GM21619 (cell line): ENCODE data around the gene SLIT3.
"Not testable (repeated sequence)": the region's sequence is repeated elsewhere in the genome, so short reads cannot be mapped to it uniquely, and the experiment has no call there.

Source experiments
- ATAC-seq: cut with Tn5 transposase; IDR thresholded peaks from one replicate; pipeline ENCODE4 v1.9.1; 2021; ENCODE audit not compliant: unreplicated experiment

SLIT3 gene

GRCh38 chr5:169223595-169223953, 77.4 kb downstream of the SLIT3 start:
- ATAC-seq: no peak

GRCh38 chr5:169222934-169223594, 77.9 kb downstream of the SLIT3 start:
- no peak for ATAC-seq

DNA sequence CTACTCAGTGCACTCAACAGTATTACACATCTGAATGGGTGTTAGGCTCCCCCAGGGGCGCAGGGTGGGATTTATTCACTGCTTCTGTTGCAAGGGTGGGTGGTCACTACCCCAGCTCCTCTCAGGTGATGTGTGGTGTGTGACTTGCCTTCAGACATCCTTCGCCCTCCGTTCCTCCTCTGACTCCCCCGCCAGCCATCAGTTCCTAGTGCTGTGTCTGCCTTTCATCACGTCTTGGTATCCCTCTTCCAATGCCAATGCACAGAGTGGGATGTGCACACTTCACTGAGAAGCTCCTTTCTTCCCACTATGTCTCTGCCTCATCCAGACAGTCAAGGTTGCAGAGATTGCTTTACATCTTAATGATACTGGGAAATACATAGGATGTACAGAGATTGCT, 79.4 kb downstream of the SLIT3 start:
- no peak for ATAC-seq

DNA sequence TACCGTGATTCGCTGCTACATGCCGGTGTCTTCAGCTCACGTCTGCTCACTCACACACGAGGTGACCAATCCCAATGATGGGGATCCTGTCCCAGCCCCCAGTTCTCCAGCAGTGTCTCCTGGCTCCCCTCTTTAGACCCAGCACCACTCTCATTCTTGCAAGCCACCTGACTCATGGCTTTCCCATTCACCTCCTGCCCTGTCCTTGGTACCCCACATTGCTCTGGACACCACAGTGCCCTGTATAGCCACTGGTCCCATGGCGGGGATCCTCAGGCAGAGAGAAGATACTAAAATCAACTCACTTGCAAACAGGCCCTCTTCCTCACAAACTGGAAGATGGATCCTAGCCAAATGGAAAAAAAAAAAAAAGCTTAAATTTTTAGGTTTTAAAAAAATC, 81.0 kb downstream of the SLIT3 start:
- ATAC-seq: no peak

DNA sequence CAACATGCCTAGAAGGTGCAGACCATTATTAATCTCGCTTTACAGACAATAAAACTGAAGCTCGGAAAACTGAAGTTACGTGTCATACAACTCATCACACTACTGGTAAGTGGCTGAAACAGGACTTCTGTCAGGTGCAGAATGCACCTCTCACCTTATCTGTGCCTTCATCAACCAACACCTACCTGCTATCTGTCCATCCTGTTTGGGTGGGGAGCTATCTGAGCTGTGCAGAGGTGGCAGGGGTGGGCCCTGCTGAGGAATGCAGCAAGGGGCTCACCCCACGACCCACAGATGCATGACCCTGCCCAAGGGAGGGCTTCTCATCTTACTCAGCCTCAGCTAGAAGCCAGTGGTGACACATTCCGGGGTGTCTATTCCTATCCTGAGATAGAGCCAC, 81.6 kb downstream of the SLIT3 start:
- no peak for ATAC-seq

DNA sequence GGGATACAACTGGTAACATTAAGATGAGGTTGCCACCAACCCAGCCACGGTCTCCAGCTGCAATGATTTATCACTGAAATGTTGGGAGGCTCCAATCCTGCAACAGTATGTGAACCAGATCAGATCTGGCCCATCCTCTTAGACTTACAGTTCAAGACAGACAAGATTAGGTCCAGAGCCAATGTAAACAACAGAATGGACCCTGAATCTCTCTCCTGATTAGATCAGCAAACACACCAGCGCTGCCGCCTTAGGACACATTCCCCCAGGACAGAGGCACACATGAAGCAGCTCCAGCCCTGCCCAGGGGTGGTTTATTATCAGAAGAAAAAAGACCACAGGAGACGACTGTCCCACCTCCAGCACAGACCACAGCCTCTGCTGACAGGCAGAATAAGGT, 82.1 kb downstream of the SLIT3 start:
- no peak for ATAC-seq

DNA sequence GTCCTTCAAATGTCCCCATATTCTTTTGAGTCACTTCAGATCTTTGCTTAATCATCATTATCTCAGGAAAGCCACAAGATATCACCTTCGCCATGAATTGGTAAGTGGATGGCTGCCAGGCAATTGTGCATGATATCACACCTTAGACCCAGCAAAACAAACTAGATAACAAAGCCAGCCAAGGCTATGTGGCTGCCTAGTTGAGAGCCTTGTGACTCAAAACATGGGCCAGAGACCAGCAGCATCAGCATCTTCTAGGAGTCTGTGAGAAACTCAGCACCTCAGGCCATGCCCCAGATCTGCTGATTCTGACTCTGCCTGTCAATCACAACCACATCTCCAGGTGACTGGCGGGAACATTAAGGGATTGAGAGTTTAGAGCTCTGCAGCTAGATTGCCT, 82.8 kb downstream of the SLIT3 start:
- ATAC-seq: no peak

- ATAC-seq: no peak
Measured at GRCh38 chr5:169216866-169217265, 84.1 kb downstream of the SLIT3 start.

GRCh38 chr5:169213479-169213878, 87.5 kb downstream of the SLIT3 start:
- no peak for ATAC-seq

DNA sequence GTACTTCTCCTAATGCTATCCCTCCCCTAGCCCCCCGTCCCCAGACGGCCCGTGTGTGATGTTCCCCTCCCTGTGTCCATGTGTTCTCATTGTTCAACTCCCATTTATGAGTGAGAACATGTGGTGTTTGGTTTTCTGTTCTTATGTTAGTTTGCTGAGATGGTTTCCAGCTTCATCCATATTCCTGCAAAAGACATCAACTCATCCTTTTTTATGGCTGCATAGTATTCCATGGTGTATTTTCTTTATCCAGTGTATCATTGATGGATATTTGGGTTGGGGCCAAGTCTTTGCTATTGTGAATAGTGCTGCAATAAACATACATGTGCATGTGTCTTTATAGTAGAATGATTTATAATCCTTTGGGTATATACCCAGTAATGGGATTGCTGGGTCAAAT, 89.2 kb downstream of the SLIT3 start:
- ATAC-seq: not testable (repeated sequence)

DNA sequence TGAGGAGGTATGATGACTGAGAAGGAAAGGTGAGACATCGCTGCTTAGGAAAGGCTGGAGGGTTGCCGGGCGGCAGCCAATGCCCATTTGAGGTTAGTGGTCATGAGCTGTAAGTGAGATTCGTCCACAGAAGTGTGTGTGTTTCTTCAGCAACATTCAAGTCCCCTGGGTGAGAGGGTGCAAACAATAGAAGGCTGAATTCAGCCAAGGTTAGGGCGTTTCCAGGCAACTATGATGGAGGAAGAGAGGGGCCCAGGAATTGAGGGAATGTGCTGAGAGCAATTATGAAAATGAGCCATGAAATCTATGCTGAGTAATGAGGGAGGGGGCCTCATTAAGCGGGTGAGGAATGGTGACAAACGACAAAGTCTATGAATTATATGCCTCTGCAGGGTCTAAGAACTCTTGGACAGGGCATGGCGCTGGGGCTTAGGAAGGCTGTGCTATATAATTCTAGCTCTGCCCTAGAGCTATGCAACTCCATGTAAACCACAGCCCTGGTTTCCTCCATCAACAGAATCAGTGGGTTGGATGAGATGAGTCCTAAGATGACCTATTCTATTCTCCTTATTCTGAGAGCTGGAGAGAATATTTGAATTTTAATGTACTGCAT, 96.0 kb downstream of the SLIT3 start:
- ATAC-seq: no peak

DNA sequence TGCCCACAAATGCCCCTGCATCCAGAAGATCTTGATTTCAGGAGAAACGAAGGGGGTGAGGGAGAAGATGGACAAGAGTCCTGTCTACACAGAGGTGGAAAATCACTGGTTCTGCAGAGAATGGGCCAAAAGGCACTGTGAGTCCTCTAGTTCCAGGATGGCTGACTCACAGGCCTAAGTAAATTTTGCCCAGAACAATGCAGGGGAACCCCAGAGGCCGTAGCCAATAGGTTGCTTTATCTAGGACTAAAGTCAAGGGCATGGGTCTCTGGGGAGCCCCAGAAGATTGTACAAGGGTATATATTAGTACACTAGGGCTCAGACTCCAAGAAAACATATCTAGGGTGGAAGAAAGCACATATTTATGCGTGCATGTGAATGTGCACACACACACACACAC, 98.0 kb downstream of the SLIT3 start:
- no peak for ATAC-seq

GRCh38 chr5:169201597-169201996, 99.3 kb downstream of the SLIT3 start:
- ATAC-seq: no peak

GRCh38 chr5:169200125-169200778, 100.7 kb downstream of the SLIT3 start:
- ATAC-seq: no peak

GRCh38 chr5:169197343-169197742, 103.6 kb downstream of the SLIT3 start:
- no peak for ATAC-seq

- ATAC-seq: no peak
Measured at GRCh38 chr5:169196059-169196458, 104.9 kb downstream of the SLIT3 start.

DNA sequence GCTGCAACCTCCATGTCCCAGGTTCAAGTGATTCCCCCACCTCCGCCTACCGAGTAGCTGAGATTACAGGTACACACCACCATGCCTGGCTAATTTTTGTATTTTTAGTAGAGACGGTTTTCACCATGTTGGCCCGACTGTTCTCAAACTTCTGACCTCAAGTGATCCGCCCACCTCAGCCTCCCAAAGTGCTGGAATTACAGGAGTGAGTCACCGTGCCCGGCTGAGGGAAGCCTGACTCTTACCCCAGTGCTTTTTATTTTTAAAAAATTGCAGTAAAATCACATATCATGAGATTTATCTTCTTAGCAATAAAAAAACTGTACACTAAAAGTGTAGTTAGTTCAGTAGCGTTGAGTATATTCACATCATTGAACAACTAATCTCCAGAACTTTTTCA, 105.3 kb downstream of the SLIT3 start:
- ATAC-seq: no peak

GRCh38 chr5:169192536-169192935, 108.4 kb downstream of the SLIT3 start:
- ATAC-seq: no peak

GRCh38 chr5:169190849-169191248, 110.1 kb downstream of the SLIT3 start:
- ATAC-seq: no peak

DNA sequence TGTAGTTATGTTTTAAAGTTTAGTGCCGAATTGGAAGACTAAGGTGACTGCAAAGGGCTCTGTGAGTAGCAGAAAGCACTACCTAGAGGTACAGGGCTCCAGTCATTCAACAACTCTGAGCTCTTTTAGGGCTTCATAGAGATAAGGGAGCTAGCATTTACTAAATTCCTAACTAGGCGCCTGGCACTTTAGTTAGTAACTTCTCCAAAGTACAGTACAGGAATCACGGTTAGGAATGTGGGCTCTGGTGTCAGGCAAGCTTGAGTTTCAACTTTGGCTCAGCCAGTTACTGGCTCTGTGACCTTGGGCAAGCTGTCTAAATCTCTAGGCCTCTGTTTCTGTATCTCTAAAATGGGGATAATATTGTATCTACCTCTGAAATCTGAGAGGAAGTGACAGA, 115.3 kb downstream of the SLIT3 start:
- ATAC-seq: no peak

GRCh38 chr5:169183576-169183975, 117.4 kb downstream of the SLIT3 start:
- ATAC-seq: no peak

- no peak for ATAC-seq
Measured at GRCh38 chr5:169182797-169183196, 118.1 kb downstream of the SLIT3 start.

DNA sequence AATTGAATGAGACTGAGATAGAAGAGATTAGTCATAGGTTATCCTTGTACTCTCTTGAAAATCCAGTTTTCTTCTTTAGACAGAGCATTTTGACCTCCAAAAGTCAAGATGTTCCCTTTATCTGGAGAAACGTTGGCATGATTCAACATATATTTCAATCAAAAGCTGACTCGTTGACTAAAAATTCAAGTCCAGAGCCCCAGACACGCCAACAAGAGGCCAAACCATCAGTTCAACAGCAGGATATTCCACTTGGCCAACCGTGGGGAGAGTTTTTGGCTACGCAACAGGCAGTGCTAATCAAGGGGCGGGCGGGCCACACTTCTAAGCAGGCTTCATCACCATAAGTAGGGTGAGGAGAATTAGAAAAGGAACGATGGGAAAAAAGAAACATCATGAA, 119.1 kb downstream of the SLIT3 start:
- no peak for ATAC-seq
